ENCODE results near the gene MINDY1.

Gene MINDY1

DNA sequence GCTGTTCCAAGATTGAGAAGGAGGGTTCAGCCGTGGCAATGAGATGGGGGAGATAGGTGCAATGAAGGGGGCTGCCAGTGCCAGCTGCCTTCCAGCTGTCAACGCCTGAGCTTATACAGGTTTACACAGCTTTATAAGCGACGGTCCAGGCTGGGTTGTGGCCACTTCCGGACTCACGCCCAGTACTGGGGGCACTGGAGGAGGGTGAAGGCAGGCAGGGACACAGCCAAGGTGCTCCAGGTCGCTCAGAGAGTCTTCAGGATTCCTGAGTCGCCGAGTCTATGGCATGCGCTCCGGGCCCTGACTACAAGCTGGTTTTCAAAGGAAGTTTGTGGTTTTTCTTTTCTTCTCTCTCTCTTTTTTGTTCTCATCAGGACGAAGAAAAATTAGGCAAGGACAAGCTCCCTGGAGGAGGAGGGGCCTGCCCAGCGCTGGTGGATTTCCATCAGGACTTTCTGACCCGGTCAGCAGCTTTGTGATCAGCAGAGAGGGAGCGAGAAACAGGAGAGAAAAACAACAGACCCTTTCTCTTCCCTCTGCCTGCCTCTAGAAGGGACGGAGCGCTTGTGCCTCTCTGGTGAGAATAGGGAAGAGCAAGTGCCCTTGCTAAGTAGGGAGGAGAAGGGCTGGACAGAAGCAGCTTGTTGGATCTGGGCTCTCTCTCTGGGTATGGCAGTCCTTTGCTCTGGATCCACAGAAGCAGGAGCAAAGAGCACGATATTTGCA lies at the start of gene MINDY1:
TSS of gene MINDY1 (minus strand) at position 576 of the 726 bp plus-strand sequence. CDS start 4,285 bp downstream, outside the sequence.
- DNase-seq (ENCODE audit: low read depth in 4 of 4, low spot score in 1 of 4), result peak in 1 of 4 experiments; percentile 29

DNA sequence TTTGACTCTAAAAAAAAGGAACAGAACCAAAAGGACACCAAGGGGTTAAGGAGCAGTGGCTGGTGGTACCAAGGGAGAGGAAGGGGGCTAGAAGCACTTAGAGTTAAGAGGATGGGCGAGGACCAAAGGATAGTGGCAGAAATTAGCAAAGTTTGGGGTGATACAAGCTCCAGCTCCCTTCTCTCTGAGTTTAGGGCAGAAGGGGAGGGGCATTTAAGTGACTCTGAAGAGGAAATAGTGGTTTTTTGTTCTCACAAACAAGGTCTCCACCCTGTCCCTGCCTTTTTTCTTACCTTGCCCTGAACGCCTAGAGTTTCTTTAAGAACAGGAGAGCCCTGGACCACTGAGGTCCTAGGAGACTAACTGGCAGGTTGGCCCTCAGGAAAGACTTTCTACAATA lies 49.4 kb upstream of the MINDY1 start:
- no peak for DNase-seq (ENCODE audit: low read depth in 4 of 4, low spot score in 1 of 4)

DNA sequence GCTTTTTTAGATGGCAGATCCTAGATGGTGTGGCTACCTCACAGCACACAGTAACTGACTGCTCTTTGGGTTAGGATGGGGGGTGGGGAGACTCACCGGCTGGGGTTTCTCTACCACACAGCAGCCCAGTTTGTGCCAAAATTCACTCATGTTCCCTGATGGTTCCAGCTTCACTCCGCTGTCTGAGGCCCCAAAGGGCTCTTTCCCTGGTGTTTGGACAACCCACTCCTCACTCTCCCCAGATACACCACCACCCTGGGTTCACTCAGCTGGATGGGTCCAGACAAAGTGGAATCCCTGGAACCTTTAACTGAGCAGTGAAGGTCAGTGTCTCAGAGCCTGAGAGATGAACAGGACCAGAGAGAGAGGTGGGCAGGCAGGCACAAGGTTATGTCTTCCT lies 48.9 kb upstream of the MINDY1 start:
- DNase-seq (ENCODE audit: low read depth in 4 of 4, low spot score in 1 of 4), result no peak

GRCh38 chr1:151054971-151055547 lies 48.4 kb upstream of the MINDY1 start:
- DNase-seq (ENCODE audit: low read depth in 4 of 4, low spot score in 1 of 4), result no peak

DNA sequence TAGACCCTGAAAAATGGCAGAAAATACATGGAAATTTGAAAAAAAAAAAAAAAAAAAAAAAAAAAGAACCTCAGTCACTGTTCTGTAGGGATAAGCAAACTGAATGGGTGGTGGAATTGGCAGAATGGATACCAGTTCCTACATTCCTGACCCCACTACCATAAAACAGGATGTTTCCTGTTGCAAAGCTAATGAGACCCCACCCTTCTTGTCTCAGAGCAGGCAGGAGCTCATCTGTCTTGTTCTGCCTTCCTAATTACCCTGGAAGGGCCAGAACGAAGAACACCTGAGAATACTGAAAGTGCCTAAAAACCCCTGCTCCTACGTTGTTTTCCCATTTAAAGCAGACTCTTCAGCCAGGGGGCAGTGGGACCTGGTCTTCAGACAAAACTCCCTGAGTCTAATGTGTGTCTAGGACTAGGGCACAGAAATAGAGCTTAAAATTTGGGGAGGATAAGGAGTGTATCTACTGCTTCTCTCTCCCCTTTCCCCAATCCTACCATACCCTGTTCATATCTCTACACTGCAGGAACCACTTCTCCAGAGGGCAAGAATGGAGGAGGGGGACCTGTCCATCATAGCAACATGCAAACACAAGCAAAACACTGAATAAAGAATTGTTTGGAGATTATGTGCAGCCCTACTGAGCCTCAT lies 44.8 kb upstream of the MINDY1 start:
- DNase-seq (ENCODE audit: low read depth in 4 of 4, low spot score in 1 of 4), result no peak

DNA sequence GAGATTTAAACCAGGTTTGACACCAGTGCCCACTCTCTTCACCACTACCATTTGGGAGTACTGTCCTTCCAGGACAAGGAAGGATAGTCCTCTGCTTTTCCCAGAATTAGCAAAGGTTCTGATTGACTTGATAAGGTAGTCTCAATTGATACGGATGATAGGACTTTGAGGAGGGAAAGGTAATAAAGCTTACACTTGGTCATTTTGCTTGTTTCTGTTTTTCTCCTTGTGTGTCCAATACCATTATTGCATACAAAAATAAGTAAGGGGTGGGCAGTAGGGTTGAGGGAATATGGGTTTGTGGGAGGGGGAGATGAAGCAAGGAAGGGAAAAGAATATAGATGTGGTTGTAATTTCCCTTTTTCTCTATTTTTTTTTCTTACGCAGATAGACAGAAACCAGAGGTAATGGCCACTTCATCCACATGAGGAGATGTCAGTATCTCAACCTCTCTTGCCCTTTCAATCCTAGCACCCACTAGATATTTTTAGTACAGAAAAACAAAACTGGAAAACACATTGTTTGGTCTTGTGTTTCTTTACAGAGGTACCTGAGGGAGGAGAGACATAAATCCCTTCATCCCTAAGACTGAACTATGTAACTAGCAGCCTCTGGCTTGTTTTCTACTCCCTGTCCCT lies 43.5 kb upstream of the MINDY1 start:
- no peak for DNase-seq (ENCODE audit: low read depth in 4 of 4, low spot score in 1 of 4)

DNA sequence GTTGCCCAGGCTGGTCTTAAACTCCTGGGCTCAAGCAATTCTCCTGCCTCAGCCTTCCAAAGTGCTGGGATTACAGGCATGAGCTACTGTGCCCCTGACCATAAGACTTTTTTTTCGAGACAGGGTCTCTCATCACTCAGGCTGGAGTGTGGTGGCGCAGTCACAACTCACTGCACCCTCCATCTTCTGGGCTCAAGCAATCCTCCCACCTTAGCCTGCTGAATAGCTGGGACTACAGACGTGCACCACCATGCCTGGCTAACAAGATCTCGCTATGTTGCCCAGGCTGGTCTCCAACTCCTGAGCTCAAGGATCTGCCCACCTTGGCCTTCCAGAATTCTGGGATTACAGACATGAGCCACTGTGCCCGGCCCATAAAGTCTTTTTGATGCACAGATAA lies 42.8 kb upstream of the MINDY1 start:
- no peak for DNase-seq (ENCODE audit: low read depth in 4 of 4, low spot score in 1 of 4)

DNA sequence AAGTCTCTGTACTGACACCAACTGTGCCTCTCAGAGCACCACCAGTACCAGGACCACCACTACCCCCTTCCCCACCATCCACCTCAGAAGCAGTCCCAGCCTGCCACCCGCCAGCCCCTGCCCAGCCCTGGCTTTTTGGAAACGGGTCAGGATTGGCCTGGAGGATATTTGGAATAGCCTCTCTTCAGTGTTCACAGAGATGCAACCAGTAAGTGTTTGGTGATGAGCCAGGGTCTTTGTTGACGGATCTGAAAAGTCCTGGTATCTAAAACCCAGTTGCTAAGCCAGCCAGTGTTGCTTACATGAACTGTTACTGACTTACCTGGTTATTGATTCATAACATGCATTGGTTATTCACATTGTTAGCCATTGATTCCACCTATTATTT lies 41.9 kb upstream of the MINDY1 start:
- DNase-seq (ENCODE audit: low read depth in 4 of 4, low spot score in 1 of 4), result no peak

- DNase-seq (ENCODE audit: low read depth in 4 of 4, low spot score in 1 of 4), result no peak
Measured at GRCh38 chr1:151047925-151048644, 41.4 kb upstream of the MINDY1 start.

GRCh38 chr1:151047591-151047924 lies 40.9 kb upstream of the MINDY1 start, which contains the start of gene C1orf56:
Gene C1orf56 (plus strand): TSS chr1:151047751. CDS start chr1:151047848, 97 bp downstream.
- DNase-seq (ENCODE audit: low read depth in 4 of 4, low spot score in 1 of 4), result peak in 1 of 4 experiments; percentile 48

GRCh38 chr1:151043163-151043562 lies 36.5 kb upstream of the MINDY1 start:
- DNase-seq (ENCODE audit: low read depth in 4 of 4, low spot score in 1 of 4), result no peak

- DNase-seq (ENCODE audit: low read depth in 4 of 4, low spot score in 1 of 4), result no peak
Measured at GRCh38 chr1:151039521-151039920, 32.8 kb upstream of the MINDY1 start.

- DNase-seq (ENCODE audit: low read depth in 4 of 4, low spot score in 1 of 4), result no peak
Measured at GRCh38 chr1:151037032-151037431, 30.3 kb upstream of the MINDY1 start.

- DNase-seq (ENCODE audit: low read depth in 4 of 4, low spot score in 1 of 4), result no peak
Measured at GRCh38 chr1:151036356-151036755, 29.7 kb upstream of the MINDY1 start, which contains the start of gene BNIPL. Gene BNIPL (plus strand): TSS chr1:151036586. CDS start chr1:151036726, 140 bp downstream.

DNA sequence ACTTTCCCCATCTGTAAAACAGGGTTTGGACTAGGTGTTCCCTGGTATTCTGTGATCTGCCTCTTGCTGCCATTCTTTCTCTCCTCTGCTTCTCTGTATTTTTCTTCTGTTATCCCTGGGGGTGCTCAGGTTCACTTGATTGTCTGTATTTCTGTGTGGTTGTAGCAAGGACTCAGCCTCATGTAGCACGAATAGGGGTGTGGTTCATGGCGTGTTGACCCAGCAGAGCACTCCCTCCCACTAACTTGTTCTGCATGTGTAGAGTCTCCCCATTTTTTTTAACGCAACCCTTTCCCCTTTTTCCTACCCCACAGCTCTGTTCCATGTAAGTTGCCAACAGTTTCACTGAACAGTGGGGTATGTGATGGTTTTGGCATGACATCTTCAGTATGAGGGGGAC lies 28.5 kb upstream of the MINDY1 start:
- DNase-seq (ENCODE audit: low read depth in 4 of 4, low spot score in 1 of 4), result no peak

DNA sequence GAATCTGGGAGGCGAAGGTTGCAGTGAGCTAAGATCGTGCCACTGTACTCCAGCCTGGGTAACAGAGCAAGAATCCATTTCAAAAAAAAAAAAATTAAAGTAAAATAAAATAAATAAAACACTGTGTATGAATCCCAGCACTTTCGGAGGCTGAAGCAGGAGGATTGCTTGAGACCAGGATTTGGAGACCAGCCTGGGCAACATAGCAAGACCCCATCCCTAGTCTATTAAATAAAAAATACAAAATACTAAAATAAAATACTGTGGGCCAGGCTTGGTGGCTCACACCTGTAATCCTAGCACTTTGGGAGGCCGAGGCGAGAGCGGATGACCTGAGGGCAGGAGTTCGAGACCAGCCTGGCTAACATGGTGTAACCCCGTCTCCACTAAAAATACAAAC lies 25.5 kb upstream of the MINDY1 start:
- no peak for DNase-seq (ENCODE audit: low read depth in 4 of 4, low spot score in 1 of 4)

- DNase-seq (ENCODE audit: low read depth in 4 of 4, low spot score in 1 of 4), result no peak
Measured at GRCh38 chr1:151026460-151026859, 19.8 kb upstream of the MINDY1 start.

DNA sequence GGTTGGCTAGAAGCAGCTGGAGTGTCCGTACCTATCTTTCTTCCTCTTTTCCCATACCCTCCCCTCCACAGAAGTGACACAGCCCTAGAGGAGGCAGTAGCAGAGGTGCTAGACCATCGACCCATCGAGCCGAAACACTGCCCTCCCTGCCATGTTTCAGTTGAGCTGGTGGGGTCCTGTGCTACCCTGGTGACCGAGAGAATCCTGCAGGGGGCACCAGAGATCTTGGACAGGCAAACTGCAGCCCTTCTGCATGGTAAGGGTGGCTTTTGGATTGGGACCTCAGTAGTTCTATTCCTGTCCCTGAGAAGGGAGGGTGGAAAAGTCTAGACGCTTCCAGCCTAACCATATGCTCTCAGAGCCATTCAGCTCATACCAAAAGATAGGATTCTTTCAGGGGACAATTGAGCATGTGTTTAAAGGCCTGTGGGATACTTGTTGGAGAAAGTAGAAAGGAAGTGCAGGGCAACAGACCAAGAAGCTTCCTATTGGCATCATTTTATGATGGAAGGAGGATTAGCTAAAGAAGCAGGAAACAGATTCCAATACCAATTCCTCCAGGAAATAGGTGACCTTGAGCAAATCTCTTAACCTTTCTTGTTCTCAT lies 17.9 kb upstream of the MINDY1 start:
- DNase-seq (ENCODE audit: low read depth in 4 of 4, low spot score in 1 of 4), result peak; percentile 65 to 77 (median 68)

GRCh38 chr1:151013518-151013917 lies 6.8 kb upstream of the MINDY1 start:
- DNase-seq (ENCODE audit: low read depth in 4 of 4, low spot score in 1 of 4), result no peak

DNA sequence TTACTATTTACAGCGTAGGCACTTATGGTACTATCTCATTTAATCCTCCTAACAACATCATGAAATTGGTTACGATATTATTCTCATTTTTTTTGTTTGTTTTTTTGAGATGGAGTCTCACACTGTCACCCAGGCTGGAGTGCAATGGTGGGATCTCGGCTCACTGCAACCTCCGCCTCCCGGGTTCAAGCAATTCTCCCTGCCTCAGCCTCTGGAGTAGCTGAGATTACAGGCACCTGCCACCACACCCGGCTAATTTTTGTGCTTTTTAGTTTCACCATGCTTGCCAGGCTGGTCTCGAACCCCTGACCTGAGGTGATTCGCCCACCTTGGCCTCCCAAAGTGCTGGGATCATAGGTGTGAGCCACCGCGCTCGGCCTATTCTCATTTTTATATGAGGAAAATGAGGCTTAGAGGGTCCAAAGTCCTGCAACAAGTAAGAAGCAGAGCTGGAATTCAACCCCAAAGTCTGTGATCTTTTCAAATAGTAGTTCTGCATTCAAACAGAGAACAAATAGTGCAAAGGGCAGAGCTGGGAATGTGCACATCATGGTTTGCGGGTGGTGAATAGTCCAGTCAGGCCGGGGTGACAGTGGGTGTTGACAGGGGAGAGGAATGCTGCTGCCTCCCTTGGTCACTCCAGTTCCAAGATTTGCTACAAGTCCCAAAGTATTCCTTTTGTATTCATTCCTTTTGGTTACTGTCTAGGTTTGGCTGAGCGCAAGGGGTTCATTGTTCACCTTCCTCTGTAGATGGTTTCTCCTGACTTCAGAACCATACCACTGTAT lies 6.2 kb upstream of the MINDY1 start:
- DNase-seq (ENCODE audit: low read depth in 4 of 4, low spot score in 1 of 4), result no peak
